Dendritic cell treated with granulocyte-macrophage colony-stimulating factor and Interleukin-4, amounts not matched to agents 40 ng/mL and 50 ng/mL, for 4 days (primary cell): ENCODE results near the gene BTBD17.

Experiments used
- H3K27ac Mint-ChIP-seq: one replicate; pipeline ENCODE4 v1.8.0; 2022; ENCODE audit warnings: mild to moderate bottlenecking, mixed read lengths
- H3K27me3 Mint-ChIP-seq: one replicate; pipeline ENCODE4 v1.8.0; 2022; ENCODE audit warnings: mild to moderate bottlenecking, mixed read lengths
- H3K36me3 Mint-ChIP-seq: one replicate; pipeline ENCODE4 v1.8.0; 2022; ENCODE audit warnings: low read depth, mixed read lengths
- H3K4me1 Mint-ChIP-seq: one replicate; pipeline ENCODE4 v1.8.0; 2022; ENCODE audit warnings: low read depth, mixed read lengths
- H3K4me3 Mint-ChIP-seq: one replicate; pipeline ENCODE4 v1.8.0; 2022; ENCODE audit warnings: mild to moderate bottlenecking, moderate library complexity, mixed read lengths
- H3K9me3 Mint-ChIP-seq: one replicate; pipeline ENCODE4 v1.8.0; 2022; ENCODE audit warnings: mixed read lengths
- intact Hi-C: fragments of 100-400 bp; cut with micrococcal nuclease; formaldehyde crosslinking; loops from one replicate; pipeline ENCODE4 v1.15.0; 2022

Gene BTBD17

DNA sequence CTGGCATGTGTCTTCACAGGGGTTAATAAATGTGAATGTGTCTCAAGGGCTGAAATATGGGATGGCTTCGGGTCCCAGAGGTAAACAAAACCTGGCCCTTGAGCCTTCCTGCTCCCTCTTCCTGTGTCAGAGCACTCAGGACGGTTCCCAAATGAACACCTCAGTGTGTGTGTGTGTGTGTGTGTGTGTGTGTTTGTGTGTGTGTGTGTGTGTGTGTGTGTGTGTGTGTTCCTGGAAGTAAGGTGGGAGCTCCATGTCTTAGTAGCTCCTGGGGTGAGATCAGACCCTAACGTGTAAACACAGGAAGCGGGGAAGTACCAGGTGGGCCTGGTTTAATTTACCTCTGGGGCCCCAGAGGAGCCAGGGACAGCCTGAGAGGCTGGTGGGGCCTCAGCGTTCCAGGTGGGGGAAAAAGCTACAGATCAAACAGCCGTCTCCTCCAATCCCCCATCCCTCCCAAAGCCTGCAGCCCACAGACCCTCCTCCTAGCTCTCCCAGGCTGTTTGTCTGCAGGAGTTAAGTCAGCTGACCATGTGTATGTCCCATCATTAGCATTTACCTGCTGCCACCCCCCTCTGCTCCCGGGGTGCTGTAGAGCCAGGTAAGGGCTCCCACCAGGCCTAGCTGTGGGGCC, 29.5 kb downstream of the BTBD17 start:
- Mint-ChIP-seq H3K4me1 (peaks cover 6% of the 10 kb centered on the region), H3K36me3 (no peaks in the 10 kb centered on the region), H3K27ac (no peak overlapping the region), H3K4me3 (no peak overlapping the region), H3K27me3 (peaks cover 45% of the 10 kb centered on the region), H3K9me3 (no peaks in the 10 kb centered on the region)
- intact Hi-C loops, result no loop called here

GRCh38 chr17:74330446-74330845, 31.2 kb downstream of the BTBD17 start:
- Mint-ChIP-seq H3K36me3 (no peaks in the 10 kb centered on the region), H3K27me3 (peaks cover 53% of the 10 kb centered on the region), H3K9me3 (no peaks in the 10 kb centered on the region), H3K4me3 (no peak overlapping the region), H3K27ac (no peak overlapping the region), H3K4me1 (peaks cover 13% of the 10 kb centered on the region)
- intact Hi-C loops, result no loop called here

GRCh38 chr17:74329378-74329777, 32.3 kb downstream of the BTBD17 start:
- H3K4me3 Mint-ChIP-seq, result no peak overlapping the region
- peaks cover 62% of the 10 kb centered on the region for H3K27me3 Mint-ChIP-seq
- no peaks in the 10 kb centered on the region for H3K9me3 Mint-ChIP-seq
- H3K27ac Mint-ChIP-seq, result no peak overlapping the region
- peaks cover 19% of the 10 kb centered on the region for H3K4me1 Mint-ChIP-seq
- H3K36me3 Mint-ChIP-seq, result no peaks in the 10 kb centered on the region
- intact Hi-C loops, result no loop called here

- H3K36me3 Mint-ChIP-seq, result no peaks in the 10 kb centered on the region
- H3K4me1 Mint-ChIP-seq, result peaks cover 19% of the 10 kb centered on the region
- H3K4me3 Mint-ChIP-seq, result no peak overlapping the region
- no peaks in the 10 kb centered on the region for H3K9me3 Mint-ChIP-seq
- H3K27me3 Mint-ChIP-seq, result peaks cover 67% of the 10 kb centered on the region
- H3K27ac Mint-ChIP-seq, result no peak overlapping the region
- intact Hi-C loops, result no loop called here
Observed at GRCh38 chr17:74328487-74328886, 33.2 kb downstream of the BTBD17 start.

GRCh38 chr17:74326506-74326905, 35.2 kb downstream of the BTBD17 start:
- Mint-ChIP-seq H3K4me1 (peaks cover 12% of the 10 kb centered on the region), H3K36me3 (no peaks in the 10 kb centered on the region), H3K9me3 (no peaks in the 10 kb centered on the region), H3K27ac (no peak overlapping the region), H3K27me3 (peaks cover 83% of the 10 kb centered on the region), H3K4me3 (no peak overlapping the region)
- intact Hi-C loops, result no loop called here

DNA sequence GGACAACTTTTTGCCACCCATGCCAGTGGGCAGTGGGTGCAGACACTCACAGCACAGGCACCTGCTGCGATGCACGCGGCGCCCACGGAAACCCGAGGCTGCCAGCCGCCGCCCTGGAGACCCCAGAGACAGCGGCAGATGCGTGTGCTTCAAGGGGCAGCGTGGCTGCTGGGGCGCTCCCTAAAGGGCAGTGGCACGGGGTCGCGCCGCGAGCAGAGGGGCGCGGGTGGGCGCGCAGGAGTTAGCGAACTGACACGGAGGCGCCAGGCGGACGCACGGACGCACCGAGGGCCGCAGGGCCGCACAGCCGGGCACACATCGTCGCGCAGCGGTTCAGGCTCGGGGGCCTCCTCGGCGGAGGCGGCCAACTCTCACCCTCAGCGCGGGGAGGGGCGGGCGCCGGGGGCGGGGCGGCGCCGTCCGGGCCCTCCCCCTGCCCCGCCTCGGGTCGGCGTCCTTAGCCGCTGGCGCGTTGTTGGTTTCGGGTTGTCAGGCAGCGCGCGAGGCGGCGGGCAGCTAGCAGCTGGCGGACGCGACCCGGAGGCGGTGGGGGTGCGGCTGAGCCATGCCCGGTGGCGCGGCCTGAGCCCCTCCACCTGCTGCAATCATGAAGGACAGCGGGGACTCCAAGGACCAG, 35.8 kb downstream of the BTBD17 start, which contains the start of gene KIF19:
KIF19 (plus strand) TSS at position 484 of the 637 bp plus-strand sequence; CDS start at position 608, 124 bp downstream.
- peak within 1 kb of the TSS; percentile 27 for H3K4me3 Mint-ChIP-seq
- H3K4me1 Mint-ChIP-seq, result peaks cover 12% of the 10 kb centered on the region
- H3K36me3 Mint-ChIP-seq, result no peaks in the 10 kb centered on the region
- intact Hi-C loops, result no loop called here
- peaks cover 81% of the 10 kb centered on the region for H3K27me3 Mint-ChIP-seq
- H3K9me3 Mint-ChIP-seq, result no peaks in the 10 kb centered on the region
- no peak within 1 kb of the TSS for H3K27ac Mint-ChIP-seq

DNA sequence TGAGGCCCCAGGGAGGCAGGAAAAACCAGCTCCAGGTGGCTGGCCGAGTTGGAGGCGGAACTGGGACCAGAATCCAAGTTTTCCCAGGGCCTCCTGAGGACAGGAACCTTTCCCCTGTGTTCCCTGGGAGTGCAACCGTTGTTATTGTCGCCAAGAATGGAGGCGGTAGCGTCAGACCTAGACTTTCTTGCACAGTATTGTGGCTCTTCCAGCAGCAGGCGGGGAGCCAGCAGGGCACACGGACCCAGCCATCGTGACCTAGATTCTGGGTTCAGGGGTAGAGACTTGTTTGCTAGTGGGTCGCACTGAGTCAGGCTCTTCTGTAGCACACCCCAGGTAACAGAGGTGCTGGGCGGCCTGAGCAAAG, 36.3 kb downstream of the BTBD17 start:
- intact Hi-C loops, result no loop called here
- Mint-ChIP-seq H3K4me1 (peaks cover 12% of the 10 kb centered on the region), H3K27ac (no peak overlapping the region), H3K27me3 (peaks cover 77% of the 10 kb centered on the region), H3K9me3 (no peaks in the 10 kb centered on the region), H3K36me3 (no peaks in the 10 kb centered on the region), H3K4me3 (no peak overlapping the region)

- Mint-ChIP-seq H3K36me3 (no peaks in the 10 kb centered on the region), H3K27me3 (peaks cover 74% of the 10 kb centered on the region), H3K9me3 (no peaks in the 10 kb centered on the region), H3K4me1 (peaks cover 12% of the 10 kb centered on the region), H3K27ac (no peak overlapping the region), H3K4me3 (no peak overlapping the region)
- intact Hi-C loops, result no loop called here
Observed at GRCh38 chr17:74324521-74324920, 37.1 kb downstream of the BTBD17 start.

- H3K36me3 Mint-ChIP-seq, result no peaks in the 10 kb centered on the region
- intact Hi-C loops, result no loop called here
- no peaks in the 10 kb centered on the region for H3K9me3 Mint-ChIP-seq
- no peak overlapping the region for H3K4me3 Mint-ChIP-seq
- peaks cover 28% of the 10 kb centered on the region for H3K27me3 Mint-ChIP-seq
- no peaks in the 10 kb centered on the region for H3K4me1 Mint-ChIP-seq
- H3K27ac Mint-ChIP-seq, result no peak overlapping the region
Observed at GRCh38 chr17:74318391-74318790, 43.3 kb downstream of the BTBD17 start.

DNA sequence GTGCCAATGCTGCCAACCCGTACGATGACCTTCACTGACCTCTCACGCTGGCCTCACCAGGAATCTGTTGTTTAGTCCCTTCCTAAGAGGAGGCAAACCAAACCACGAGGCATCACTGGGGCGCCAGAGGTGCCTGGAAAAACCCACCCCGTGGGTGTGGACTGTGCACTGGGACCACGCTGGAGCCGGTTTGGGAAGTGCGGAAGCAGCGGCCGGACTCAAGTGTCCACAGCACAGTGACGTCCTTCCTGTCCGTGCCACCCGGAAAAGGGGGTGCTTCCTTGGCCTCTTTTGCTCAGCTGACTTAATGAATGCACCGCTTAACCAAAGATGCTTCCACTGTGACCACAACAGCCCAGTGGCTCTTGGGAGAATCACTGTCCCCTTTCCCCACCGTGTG, 44.6 kb downstream of the BTBD17 start:
- Mint-ChIP-seq H3K4me3 (no peak overlapping the region), H3K4me1 (no peaks in the 10 kb centered on the region), H3K36me3 (no peaks in the 10 kb centered on the region), H3K9me3 (peaks cover 11% of the 10 kb centered on the region), H3K27me3 (peaks cover 22% of the 10 kb centered on the region), H3K27ac (no peak overlapping the region)
- intact Hi-C loops, result no loop called here

- no peaks in the 10 kb centered on the region for H3K4me1 Mint-ChIP-seq
- no peaks in the 10 kb centered on the region for H3K36me3 Mint-ChIP-seq
Observed at GRCh38 chr17:74316220-74316619, 45.4 kb downstream of the BTBD17 start.

DNA sequence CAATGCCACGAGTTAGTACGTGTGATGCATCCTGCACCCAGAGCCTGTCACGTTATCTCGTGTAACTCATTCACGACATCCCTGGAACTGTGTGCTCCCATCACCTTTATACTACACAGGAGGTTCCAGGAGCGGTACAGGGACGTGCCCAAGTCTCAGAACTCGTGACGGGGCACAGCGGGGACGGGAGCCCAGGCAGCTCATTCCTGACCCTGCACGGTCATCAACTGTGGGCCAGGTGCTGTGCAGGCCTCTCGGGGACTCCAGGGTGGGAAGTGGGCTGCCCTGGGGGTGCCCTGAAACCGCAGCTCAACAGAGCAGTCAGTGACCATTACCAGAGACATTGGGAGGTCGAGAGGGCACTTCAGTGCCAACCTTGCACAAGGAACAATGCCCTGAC, 46.8 kb downstream of the BTBD17 start:
- H3K9me3 Mint-ChIP-seq, result peaks cover 13% of the 10 kb centered on the region
- intact Hi-C loops, result no loop called here
- no peak overlapping the region for H3K27ac Mint-ChIP-seq
- no peaks in the 10 kb centered on the region for H3K36me3 Mint-ChIP-seq
- H3K4me1 Mint-ChIP-seq, result no peaks in the 10 kb centered on the region
- H3K27me3 Mint-ChIP-seq, result peaks cover 14% of the 10 kb centered on the region
- H3K4me3 Mint-ChIP-seq, result no peak overlapping the region

More at GRCh38 chr17:74316220-74316619, 45.4 kb downstream of the BTBD17 start:
- Mint-ChIP-seq H3K9me3 (peaks cover 13% of the 10 kb centered on the region), H3K27ac (no peak overlapping the region), H3K27me3 (peaks cover 18% of the 10 kb centered on the region), H3K4me3 (no peak overlapping the region)
- intact Hi-C loops, result no loop called here

GRCh38 chr17:74309902-74310301, 51.8 kb downstream of the BTBD17 start:
- Mint-ChIP-seq H3K27ac (no peak overlapping the region), H3K9me3 (peaks cover 18% of the 10 kb centered on the region), H3K27me3 (peaks cover 45% of the 10 kb centered on the region), H3K4me1 (peaks cover 16% of the 10 kb centered on the region), H3K4me3 (no peak overlapping the region), H3K36me3 (no peaks in the 10 kb centered on the region)
- intact Hi-C loops, result no loop called here

GRCh38 chr17:74307984-74308773, 53.5 kb downstream of the BTBD17 start:
- intact Hi-C loops, result no loop called here
- Mint-ChIP-seq H3K36me3 (no peaks in the 10 kb centered on the region), H3K4me3 (no peak overlapping the region), H3K9me3 (peaks cover 21% of the 10 kb centered on the region), H3K27ac (no peak overlapping the region), H3K4me1 (peaks cover 16% of the 10 kb centered on the region), H3K27me3 (peaks cover 43% of the 10 kb centered on the region)
